H9 (cell line): ENCODE data around the gene PRSS57. TPM values are rescaled to one million over a fixed set of nuclear protein-coding genes. Genes with fewer than 3 reads are reported as not detected.

ENCODE experiments used
- DNase-seq: peaks from one replicate; pipeline ENCODE4 v3.0.0-alpha.2; 2017
- H2AFZ ChIP-seq: one replicate; pipeline ENCODE4 v1.6.1; 2013; ENCODE audit warnings: mild to moderate bottlenecking, low read length, control low read depth, moderate library complexity
- H2AK5ac ChIP-seq: 2 replicates; pipeline ENCODE4 v1.6.1; 2013; ENCODE audit warnings: low read length, control low read depth, mixed read lengths; ENCODE audit not compliant: insufficient read length
- H2BK120ac ChIP-seq: one replicate; pipeline ENCODE4 v1.6.1; 2013; ENCODE audit warnings: low read depth, mild to moderate bottlenecking, low read length, control low read depth, inconsistent platforms; ENCODE audit not compliant: poor library complexity, severe bottlenecking
- H2BK12ac ChIP-seq: 2 replicates; pipeline ENCODE4 v1.6.1; 2013; ENCODE audit warnings: low read length, control low read depth, mixed read lengths, low read depth; ENCODE audit not compliant: insufficient read length
- H2BK15ac ChIP-seq: 2 replicates; pipeline ENCODE4 v1.6.1; 2013; ENCODE audit warnings: low read depth, low read length, control low read depth
- H2BK20ac ChIP-seq: one replicate; pipeline ENCODE4 v1.6.1; 2013; ENCODE audit warnings: low read depth, mild to moderate bottlenecking, low read length, control low read depth, inconsistent platforms; ENCODE audit not compliant: poor library complexity, severe bottlenecking
- H2BK5ac ChIP-seq: 2 replicates; pipeline ENCODE4 v1.6.1; 2013; ENCODE audit warnings: low read length, control low read depth, mixed read lengths; ENCODE audit not compliant: insufficient read length
- H3K14ac ChIP-seq: 2 replicates; pipeline ENCODE4 v1.6.1; 2013; ENCODE audit warnings: low read length, control low read depth; ENCODE audit not compliant: insufficient read depth
- H3K18ac ChIP-seq: 2 replicates; pipeline ENCODE4 v1.6.1; 2013; ENCODE audit warnings: low read depth, mild to moderate bottlenecking, mixed read lengths, low read length, control low read depth; ENCODE audit not compliant: insufficient read length
- H3K23ac ChIP-seq: 2 replicates; pipeline ENCODE4 v1.6.1; 2013; ENCODE audit warnings: low read length, control low read depth, mixed read lengths, low read depth; ENCODE audit not compliant: insufficient read length
- H3K23me2 ChIP-seq: 2 replicates; pipeline ENCODE4 v1.6.1; 2013; ENCODE audit warnings: low read depth, mild to moderate bottlenecking, mixed read lengths, low read length, control low read depth; ENCODE audit not compliant: insufficient read length, poor library complexity, severe bottlenecking
- H3K27ac ChIP-seq: 2 replicates; pipeline ENCODE4 v1.5.1; 2013; ENCODE audit warnings: low read length, control low read depth, mixed read lengths, low read depth; ENCODE audit not compliant: insufficient read length
- H3K27me3 ChIP-seq: 2 replicates; pipeline ENCODE4 v1.6.1; 2013; ENCODE audit warnings: low read length, control low read depth, inconsistent platforms; ENCODE audit not compliant: insufficient read depth
- H3K4ac ChIP-seq: 2 replicates; pipeline ENCODE4 v1.6.1; 2013; ENCODE audit warnings: low read depth, mild to moderate bottlenecking, control low read depth, inconsistent platforms, low read length, moderate library complexity
- H3K4me1 ChIP-seq: 2 replicates; pipeline ENCODE4 v1.6.1; 2013; ENCODE audit warnings: low read length, control low read depth, inconsistent platforms; ENCODE audit not compliant: insufficient read depth
- H3K4me2 ChIP-seq: 2 replicates; pipeline ENCODE4 v1.6.1; 2013; ENCODE audit warnings: low read length, control low read depth, mixed read lengths; ENCODE audit not compliant: insufficient read length, insufficient read depth
- H3K56ac ChIP-seq: 2 replicates; pipeline ENCODE4 v1.6.1; 2013; ENCODE audit warnings: low read depth, mild to moderate bottlenecking, mixed read lengths, low read length, control low read depth; ENCODE audit not compliant: insufficient read length
- H3K79me1 ChIP-seq: 2 replicates; pipeline ENCODE4 v1.6.1; 2013; ENCODE audit warnings: low read depth, mild to moderate bottlenecking, moderate library complexity, low read length, control low read depth, inconsistent platforms; ENCODE audit not compliant: insufficient read depth, poor library complexity, severe bottlenecking
- H3K79me2 ChIP-seq: 2 replicates; pipeline ENCODE4 v1.6.1; 2013; ENCODE audit warnings: low read length, control low read depth, inconsistent platforms; ENCODE audit not compliant: insufficient read depth
- H3K9ac ChIP-seq: 2 replicates; pipeline ENCODE4 v1.6.1; 2013; ENCODE audit warnings: low read length, control low read depth, mixed read lengths; ENCODE audit not compliant: insufficient read length; ENCODE audit errors: extremely low read depth
- H3K9me3 ChIP-seq: one replicate; pipeline ENCODE4 v1.6.1; 2013; ENCODE audit warnings: low read depth, low read length, inconsistent platforms; ENCODE audit not compliant: control insufficient read depth
- H3T11ph ChIP-seq: one replicate; pipeline ENCODE4 v1.6.1; 2013; ENCODE audit warnings: mild to moderate bottlenecking, low read length, control low read depth, inconsistent platforms
- H4K20me1 ChIP-seq: one replicate; pipeline ENCODE4 v1.6.1; 2013; ENCODE audit not compliant: control insufficient read depth, insufficient read length, insufficient read depth
- H4K5ac ChIP-seq: 2 replicates; pipeline ENCODE4 v1.6.1; 2013; ENCODE audit warnings: low read depth, mild to moderate bottlenecking, mixed read lengths, low read length, control low read depth; ENCODE audit not compliant: insufficient read length
- H4K8ac ChIP-seq: replicated peaks from 2 replicates; pipeline ENCODE4 v1.6.1; 2013; ENCODE audit warnings: low read length, control low read depth, mixed read lengths, low read depth; ENCODE audit not compliant: insufficient read length
- H4K91ac ChIP-seq: 2 replicates; pipeline ENCODE4 v1.6.1; 2013; ENCODE audit warnings: low read depth, mild to moderate bottlenecking, moderate library complexity, mixed read lengths, low read length, control low read depth; ENCODE audit not compliant: insufficient read length
- H3K27ac Mint-ChIP-seq, 3 experiments: 2 replicates in 2 of 3; 3 replicates in 1 of 3; pipeline ENCODE4 v1.8.0; 2020 to 2021; ENCODE audit warnings: mixed read lengths in 3 of 3, mild to moderate bottlenecking in 1 of 3, moderate library complexity in 1 of 3
- H3K27me3 Mint-ChIP-seq: 2 replicates; pipeline ENCODE4 v1.8.0; 2021; ENCODE audit warnings: low read depth, mild to moderate bottlenecking, moderate library complexity, mixed read lengths
- H3K36me3 Mint-ChIP-seq, 3 experiments: 2 replicates in 2 of 3; 3 replicates in 1 of 3; pipeline ENCODE4 v1.8.0; 2020 to 2021; ENCODE audit warnings: low read depth in 3 of 3, mixed read lengths in 3 of 3; ENCODE audit not compliant: insufficient read depth in 1 of 3
- H3K4me1 Mint-ChIP-seq, 2 experiments: 2 replicates each; pipeline ENCODE4 v1.8.0; 2020; ENCODE audit warnings: mixed read lengths in 2 of 2
- H3K4me3 Mint-ChIP-seq, 2 experiments: 2 replicates in 1 of 2; 3 replicates in 1 of 2; pipeline ENCODE4 v1.8.0; 2020 to 2021; ENCODE audit warnings: mild to moderate bottlenecking in 2 of 2, mixed read lengths in 2 of 2, moderate library complexity in 1 of 2
- H3K9me3 Mint-ChIP-seq, 2 experiments: 2 replicates in 1 of 2; 3 replicates in 1 of 2; pipeline ENCODE4 v1.8.0; 2020; ENCODE audit warnings: mild to moderate bottlenecking in 2 of 2, mixed read lengths in 2 of 2, moderate library complexity in 1 of 2
- WGBS: extraction: QIAGEN DNeasy Blood & Tissue Kit; methylation state at CpG from one replicate; pipeline ENCODE4 v1.1.7; 2013; ENCODE audit warnings: missing lambda C conversion rate, low lambda C conversion rate, mixed read lengths; ENCODE audit not compliant: insufficient read length; ENCODE audit errors: extremely low coverage; 5-methylcytosine and 5-hydroxymethylcytosine counted together
- total RNA-seq: library from RNA; stranded (reverse); gene quantifications from 2 replicates; pipeline ENCODE4 v1.2.1, GENCODE V29; 2021
- TF ChIP-seq, protein P1 (sequence below): fragments of 200-600 bp; sonication (generic); conservative IDR thresholded peaks from 3 replicates; pipeline ENCODE4 v1.8.0; 2021; ENCODE audit warnings: antibody characterized with exemption, mild to moderate bottlenecking

The PRSS57 gene
- total RNA-seq, 1 experiment from 2014 or later: not detected

DNA sequence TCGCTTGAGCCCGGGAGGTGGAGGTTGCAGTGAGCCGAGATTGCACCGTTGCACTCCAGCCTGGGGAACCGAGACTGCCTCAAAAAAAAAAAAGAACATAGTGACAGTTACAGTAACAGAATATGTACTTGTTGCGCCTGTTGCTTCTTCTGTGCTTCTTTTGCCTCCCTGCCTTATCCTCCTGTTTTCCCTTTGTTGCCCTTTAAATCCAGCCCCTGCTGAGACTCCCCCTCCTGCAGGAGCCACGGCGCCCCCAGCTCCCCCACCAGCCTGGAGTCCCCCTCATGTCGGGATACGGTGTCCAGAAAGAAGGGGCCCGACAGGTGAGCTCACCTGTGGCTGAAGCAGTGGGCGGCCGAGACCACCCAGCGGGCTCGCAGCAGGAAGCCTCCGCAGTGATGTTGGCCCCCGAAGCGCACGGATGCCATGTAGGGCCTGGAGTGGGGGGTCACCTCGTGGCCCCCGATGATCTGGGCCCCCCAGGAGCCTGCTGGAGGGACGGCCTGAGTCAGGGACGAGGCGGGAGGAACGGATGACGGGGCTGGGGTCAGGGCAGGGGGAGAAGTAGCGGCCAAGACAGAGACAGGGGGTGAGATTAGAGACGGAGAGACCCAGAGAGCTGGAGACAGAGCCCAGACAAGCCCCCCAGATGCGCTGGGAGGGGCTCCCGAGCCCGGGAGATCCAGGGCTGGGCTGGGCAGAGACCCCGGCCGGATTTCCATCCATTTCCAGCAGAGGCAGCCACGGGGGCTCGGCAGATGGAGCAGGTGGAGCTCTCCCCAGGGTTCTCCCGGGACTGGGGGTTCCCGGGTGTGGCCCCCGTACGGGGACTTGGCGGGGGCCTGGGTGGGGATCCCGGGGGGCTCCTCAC is 536 bp downstream of the PRSS57 start:
- H3K4me3 Mint-ChIP-seq: no peak overlapping the region
- no peaks in the 10 kb centered on the region for H4K20me1 ChIP-seq
- no peak overlapping the region; a peak in 1 of 7 replicates for H3K27ac Mint-ChIP-seq
- TF ChIP-seq, protein P1, sequence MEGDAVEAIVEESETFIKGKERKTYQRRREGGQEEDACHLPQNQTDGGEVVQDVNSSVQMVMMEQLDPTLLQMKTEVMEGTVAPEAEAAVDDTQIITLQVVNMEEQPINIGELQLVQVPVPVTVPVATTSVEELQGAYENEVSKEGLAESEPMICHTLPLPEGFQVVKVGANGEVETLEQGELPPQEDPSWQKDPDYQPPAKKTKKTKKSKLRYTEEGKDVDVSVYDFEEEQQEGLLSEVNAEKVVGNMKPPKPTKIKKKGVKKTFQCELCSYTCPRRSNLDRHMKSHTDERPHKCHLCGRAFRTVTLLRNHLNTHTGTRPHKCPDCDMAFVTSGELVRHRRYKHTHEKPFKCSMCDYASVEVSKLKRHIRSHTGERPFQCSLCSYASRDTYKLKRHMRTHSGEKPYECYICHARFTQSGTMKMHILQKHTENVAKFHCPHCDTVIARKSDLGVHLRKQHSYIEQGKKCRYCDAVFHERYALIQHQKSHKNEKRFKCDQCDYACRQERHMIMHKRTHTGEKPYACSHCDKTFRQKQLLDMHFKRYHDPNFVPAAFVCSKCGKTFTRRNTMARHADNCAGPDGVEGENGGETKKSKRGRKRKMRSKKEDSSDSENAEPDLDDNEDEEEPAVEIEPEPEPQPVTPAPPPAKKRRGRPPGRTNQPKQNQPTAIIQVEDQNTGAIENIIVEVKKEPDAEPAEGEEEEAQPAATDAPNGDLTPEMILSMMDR: no peak
- no peak overlapping the region for H4K5ac ChIP-seq
- no peaks in the 10 kb centered on the region for H3K36me3 Mint-ChIP-seq
- H3K79me1 ChIP-seq: no peaks in the 10 kb centered on the region
- H3K9me3 Mint-ChIP-seq: no peaks in the 10 kb centered on the region
- no peak overlapping the region for H2AFZ ChIP-seq
- no peaks in the 10 kb centered on the region for H3K27me3 ChIP-seq
- no peak overlapping the region for H3K27ac ChIP-seq
- no peaks in the 10 kb centered on the region for H3K9me3 ChIP-seq
- peak overlapping the region; percentile 48 for H3K18ac ChIP-seq
- H3K4me2 ChIP-seq: no peak overlapping the region
- H3K27me3 Mint-ChIP-seq: no peaks in the 10 kb centered on the region; the same call in 1 of the 2 replicates
- no peaks in the 10 kb centered on the region for H3K79me2 ChIP-seq
- no peak overlapping the region for H3K4ac ChIP-seq
- H2BK5ac ChIP-seq: no peak overlapping the region
- no peaks in the 10 kb centered on the region for H3K23me2 ChIP-seq
- H3K4me1 Mint-ChIP-seq: 0 out of 4 replicates have a peak, but pooled peaks cover 0 to 5% of the 10 kb centered on the region in 2 experiments
- H3K4me1 ChIP-seq: no peaks in the 10 kb centered on the region
- H2BK15ac ChIP-seq: no peak overlapping the region
- no peak overlapping the region for H3K14ac ChIP-seq
- H2AK5ac ChIP-seq: no peak overlapping the region
- no peak overlapping the region for H4K8ac ChIP-seq
- no peak overlapping the region for H3K23ac ChIP-seq
- DNase-seq: no peak
- no peak overlapping the region for H3K9ac ChIP-seq
- no peak overlapping the region for H3T11ph ChIP-seq
- H3K56ac ChIP-seq: no peak overlapping the region
- WGBS: no CpG with 5 or more reads among the region's 41 CpGs
- H4K91ac ChIP-seq: no peak overlapping the region
- H2BK12ac ChIP-seq: no peak overlapping the region
- H2BK20ac ChIP-seq: no peak overlapping the region
- H2BK120ac ChIP-seq: no peak overlapping the region
